ENCODE results near the gene AMN. TPM values are rescaled to one million over a fixed set of nuclear protein-coding genes. Genes with fewer than 3 reads are reported as not detected.
"Not testable (repeated sequence)": the region's sequence is repeated elsewhere in the genome, so short reads cannot be mapped to it uniquely, and the experiment has no call there.

AMN gene
- total RNA-seq, 1 donor from 2014 or later: 0.06 TPM

DNA sequence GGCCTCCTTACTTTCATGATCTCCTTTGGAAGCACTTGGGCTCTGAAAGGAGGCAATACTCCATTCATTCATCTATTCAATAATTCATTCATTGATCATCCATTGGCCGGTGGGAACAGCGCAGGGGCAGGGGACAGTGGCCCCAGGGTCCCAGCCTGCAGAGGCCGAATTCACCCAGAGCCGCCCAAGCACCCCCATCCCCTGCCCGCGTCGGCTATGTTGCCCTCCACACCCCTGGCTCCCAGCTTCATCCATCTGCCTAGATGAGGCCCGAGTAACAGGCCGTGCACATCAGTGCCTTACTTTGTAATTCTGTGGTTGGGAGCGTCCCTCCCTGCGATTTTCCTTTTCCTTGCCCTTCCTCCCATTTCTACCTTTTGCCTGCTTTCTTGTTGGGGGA is 3.2 kb downstream of the AMN start:
- no peak overlapping the region for H3K4me3 ChIP-seq (ENCODE audit: low read depth, low read length)
- TF ChIP-seq CTCF (conservative IDR thresholded peaks at IDR 0.05; ENCODE audit: low read depth, low read length): no peak
- DNase-seq (ENCODE audit: low read depth): no peak

- no peak overlapping the region for H3K4me3 ChIP-seq (ENCODE audit: low read depth, low read length)
- no peak for DNase-seq (ENCODE audit: low read depth)
- no peak for TF ChIP-seq CTCF (conservative IDR thresholded peaks at IDR 0.05; ENCODE audit: low read depth, low read length)
Measured at GRCh38 chr14:102926104-102926503, 3.6 kb downstream of the AMN start.

DNA sequence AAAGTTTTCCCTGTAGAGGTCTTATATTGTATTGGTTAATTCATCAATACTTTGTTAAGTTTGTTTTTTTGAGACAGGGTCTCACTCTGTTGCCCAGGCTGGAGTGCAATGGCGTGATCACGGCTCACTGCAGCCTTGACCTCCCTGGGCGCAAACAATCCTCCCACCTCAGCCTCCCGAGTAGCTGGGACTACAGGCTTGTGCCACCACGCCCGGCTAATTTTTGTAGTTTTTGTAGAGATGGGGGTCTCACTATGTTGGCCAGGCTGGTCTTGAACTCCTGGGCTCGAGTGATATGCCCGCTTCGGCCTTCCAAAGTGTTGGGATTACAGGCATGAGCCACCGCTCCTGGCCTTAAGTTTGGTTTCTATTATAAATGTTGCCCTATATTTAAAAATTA is 4.4 kb downstream of the AMN start:
- not testable (repeated sequence) for H3K4me3 ChIP-seq (ENCODE audit: low read depth, low read length); DNase-seq (ENCODE audit: low read depth)

DNA sequence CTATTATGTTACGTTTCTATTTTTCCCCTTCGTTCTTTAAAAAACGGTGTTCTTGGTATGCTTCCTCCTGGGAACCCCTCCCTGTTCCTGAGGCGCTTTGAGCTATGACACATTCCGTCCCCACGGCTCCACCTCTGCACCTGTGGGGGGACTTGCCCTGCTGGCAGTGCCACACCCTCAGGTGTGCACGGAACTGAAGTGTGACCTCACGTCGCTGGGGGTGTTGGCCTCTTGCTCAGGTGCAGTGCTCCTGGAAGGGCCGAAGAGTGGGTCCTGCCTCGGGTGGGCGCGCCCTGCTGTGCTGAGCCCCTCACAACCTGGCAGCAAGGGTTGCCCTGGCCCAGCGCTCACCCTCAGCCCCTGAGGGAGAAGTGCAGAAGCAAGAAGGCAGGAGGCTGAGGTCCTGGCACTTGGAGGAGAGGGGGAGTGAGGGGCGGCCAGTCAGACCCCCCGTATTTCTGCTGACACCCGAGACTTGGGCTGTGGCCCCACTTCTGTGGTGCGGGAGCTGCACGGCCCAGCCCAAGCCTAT is 4.9 kb downstream of the AMN start:
- DNase-seq (ENCODE audit: low read depth): no peak
- no peak overlapping the region for H3K4me3 ChIP-seq (ENCODE audit: low read depth, low read length)

DNA sequence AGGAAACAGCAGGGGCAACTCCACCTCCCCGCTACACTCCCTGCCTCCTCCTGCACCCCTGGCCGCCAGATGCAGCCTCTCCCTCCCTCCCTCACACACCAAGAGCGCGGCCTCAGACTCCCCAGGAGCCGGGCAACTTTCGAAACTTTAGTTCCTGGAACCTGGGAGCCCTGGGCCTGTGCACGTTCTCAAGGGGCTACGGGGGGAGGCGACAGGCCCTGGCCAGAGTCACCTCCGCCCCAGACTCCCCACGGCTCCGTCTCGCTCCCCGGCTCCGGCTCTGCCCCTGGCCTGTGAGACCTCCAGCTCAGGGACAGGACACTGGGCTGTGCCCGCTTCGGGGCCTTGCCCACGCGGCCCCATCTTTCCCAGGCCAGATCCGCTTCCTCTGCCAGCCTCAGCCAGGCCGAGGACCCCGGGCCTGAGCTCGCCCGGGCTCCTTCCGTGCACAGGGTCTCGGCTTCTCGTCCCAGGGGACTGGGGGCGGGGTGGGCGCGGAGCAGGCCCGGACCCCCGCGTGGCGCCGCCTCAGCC is 5.5 kb downstream of the AMN start:
- TF ChIP-seq CTCF (conservative IDR thresholded peaks at IDR 0.05; ENCODE audit: low read depth, low read length): no peak
- H3K4me3 ChIP-seq (ENCODE audit: low read depth, low read length): peak overlapping the region; percentile 40
- DNase-seq (ENCODE audit: low read depth): no peak

More for the DNA sequence above, 4.9 kb downstream of the AMN start:
- no peak for TF ChIP-seq CTCF (conservative IDR thresholded peaks at IDR 0.05; ENCODE audit: low read depth, low read length)

DNA sequence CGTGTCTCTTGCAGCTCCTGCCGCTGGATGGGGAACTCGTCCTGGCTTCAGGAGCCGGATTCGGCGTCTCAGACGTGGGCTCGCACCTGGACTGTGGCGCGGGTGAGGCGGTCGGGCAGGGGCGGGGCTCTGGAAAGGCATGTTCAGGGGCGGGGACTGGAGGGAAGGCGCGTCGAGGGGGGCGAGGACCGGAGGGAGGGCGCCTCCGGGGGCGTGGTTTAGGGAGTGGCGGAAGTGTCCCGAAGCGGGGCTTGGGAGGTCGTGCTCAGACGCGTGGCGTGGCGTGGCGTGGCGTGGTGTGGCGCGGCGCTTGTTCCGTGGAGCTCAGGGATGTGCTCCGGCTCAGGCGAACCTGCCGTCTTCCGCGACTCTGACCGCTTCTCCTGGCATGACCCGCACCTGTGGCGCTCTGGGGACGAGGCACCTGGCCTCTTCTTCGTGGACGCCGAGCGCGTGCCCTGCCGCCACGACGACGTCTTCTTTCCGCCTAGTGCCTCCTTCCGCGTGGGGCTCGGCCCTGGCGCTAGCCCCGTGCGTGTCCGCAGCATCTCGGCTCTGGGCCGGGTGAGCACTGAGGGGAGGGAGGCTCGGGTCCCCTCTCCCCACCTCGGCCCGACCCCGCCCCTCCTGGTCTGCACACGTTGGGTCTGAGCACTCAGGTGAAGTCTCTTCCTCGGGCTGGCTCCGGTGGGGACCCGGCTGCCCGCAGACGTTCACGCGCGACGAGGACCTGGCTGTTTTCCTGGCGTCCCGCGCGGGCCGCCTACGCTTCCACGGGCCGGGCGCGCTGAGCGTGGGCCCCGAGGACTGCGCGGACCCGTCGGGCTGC is 6.2 kb downstream of the AMN start:
- no peak for DNase-seq (ENCODE audit: low read depth)
- peak overlapping the region; percentile 40 for H3K4me3 ChIP-seq (ENCODE audit: low read depth, low read length)
- no peak for TF ChIP-seq CTCF (conservative IDR thresholded peaks at IDR 0.05; ENCODE audit: low read depth, low read length)

DNA sequence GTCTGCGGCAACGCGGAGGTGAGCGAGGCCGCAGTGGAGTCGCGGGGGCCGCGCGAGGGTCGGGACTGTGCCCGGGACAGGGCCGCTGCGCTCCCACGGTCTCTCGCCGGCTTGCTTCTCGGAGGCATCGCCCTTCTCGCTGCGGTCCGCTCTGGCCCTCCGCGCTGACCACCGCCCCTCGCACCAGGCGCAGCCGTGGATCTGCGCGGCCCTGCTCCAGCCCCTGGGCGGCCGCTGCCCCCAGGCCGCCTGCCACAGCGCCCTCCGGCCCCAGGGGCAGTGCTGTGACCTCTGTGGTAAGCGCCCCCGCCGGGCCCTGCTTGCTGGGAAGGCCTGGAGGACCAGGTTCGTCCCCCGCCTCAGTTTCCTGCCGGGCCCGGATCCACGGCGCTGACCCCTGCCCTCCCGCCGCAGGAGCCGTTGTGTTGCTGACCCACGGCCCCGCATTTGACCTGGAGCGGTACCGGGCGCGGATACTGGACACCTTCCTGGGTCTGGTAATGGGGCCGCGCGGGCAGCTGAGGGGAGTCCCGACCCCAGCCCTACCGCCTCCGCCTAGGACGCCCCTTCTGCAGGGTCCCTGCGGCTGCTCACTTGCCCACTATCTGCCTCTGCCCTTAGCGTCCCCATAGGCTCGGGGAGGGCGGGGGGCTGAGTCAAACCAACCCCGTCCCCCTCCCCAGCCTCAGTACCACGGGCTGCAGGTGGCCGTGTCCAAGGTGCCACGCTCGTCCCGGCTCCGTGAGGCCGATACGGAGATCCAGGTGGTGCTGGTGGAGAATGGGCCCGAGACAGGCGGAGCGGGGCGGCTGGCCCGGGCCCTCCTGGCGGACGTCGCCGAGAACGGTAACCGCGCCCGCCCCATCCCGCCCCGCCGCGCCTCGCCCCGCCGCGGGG is 7.0 kb downstream of the AMN start:
- no peak overlapping the region for H3K4me3 ChIP-seq (ENCODE audit: low read depth, low read length)
- TF ChIP-seq CTCF (conservative IDR thresholded peaks at IDR 0.05; ENCODE audit: low read depth, low read length): no peak
- DNase-seq (ENCODE audit: low read depth): no peak

Data from epithelial cell of proximal tubule (primary cell).